OCI-LY3 (cell line): ENCODE results near the gene MGA.

Experiments used
- EZH2phosphoT487 ChIP-seq: fragments of 200-600 bp; shearing (Covaris generic); IDR thresholded peaks from 2 replicates; pipeline ENCODE4 v1.6.1; 2018; ENCODE audit warnings: antibody characterized with exemption, mixed run types, low read depth
- TF ChIP-seq, protein P1 (sequence below): fragments of 200-600, 300-600 bp; sonication (generic); IDR thresholded peaks from 2 replicates; pipeline ENCODE4 v1.5.1; 2014; ENCODE audit warnings: antibody characterized with exemption, low read length, low read depth

DNA sequence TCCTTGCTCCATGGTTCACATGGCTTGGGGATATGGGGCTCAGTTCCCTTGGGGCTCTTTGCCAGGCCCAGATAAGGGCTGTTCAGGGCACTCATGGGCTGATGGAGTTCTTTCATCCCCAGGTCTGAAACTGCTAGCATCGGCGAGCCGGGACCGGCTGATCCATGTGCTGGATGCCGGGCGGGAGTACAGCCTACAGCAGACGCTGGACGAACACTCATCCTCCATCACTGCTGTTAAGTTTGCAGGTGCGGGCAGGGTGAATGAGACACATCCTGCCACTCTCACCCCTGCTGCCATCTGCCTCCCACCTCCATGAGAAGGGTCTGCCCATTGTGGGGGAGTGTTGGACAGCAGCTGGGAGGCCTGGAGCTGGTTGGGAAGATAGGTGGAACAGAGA is 156.6 kb downstream of the MGA start:
- TF ChIP-seq, protein P1, sequence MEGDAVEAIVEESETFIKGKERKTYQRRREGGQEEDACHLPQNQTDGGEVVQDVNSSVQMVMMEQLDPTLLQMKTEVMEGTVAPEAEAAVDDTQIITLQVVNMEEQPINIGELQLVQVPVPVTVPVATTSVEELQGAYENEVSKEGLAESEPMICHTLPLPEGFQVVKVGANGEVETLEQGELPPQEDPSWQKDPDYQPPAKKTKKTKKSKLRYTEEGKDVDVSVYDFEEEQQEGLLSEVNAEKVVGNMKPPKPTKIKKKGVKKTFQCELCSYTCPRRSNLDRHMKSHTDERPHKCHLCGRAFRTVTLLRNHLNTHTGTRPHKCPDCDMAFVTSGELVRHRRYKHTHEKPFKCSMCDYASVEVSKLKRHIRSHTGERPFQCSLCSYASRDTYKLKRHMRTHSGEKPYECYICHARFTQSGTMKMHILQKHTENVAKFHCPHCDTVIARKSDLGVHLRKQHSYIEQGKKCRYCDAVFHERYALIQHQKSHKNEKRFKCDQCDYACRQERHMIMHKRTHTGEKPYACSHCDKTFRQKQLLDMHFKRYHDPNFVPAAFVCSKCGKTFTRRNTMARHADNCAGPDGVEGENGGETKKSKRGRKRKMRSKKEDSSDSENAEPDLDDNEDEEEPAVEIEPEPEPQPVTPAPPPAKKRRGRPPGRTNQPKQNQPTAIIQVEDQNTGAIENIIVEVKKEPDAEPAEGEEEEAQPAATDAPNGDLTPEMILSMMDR, result no peak
- no peak for TF ChIP-seq EZH2phosphoT487
